GM18909 (cell line): Measurements from ENCODE around the gene CLDN6.
A peak's percentile ranks its signal among the peaks of the same experiment; 100 is the strongest.

Experiments used
- ATAC-seq: cut with Tn5 transposase; IDR thresholded peaks from one replicate; pipeline ENCODE4 v1.9.1; 2021; ENCODE audit warnings: mild to moderate bottlenecking; ENCODE audit not compliant: unreplicated experiment, poor library complexity

The CLDN6 gene

GRCh38 chr16:2992383-2993081, 25.5 kb downstream of the CLDN6 start:
- ATAC-seq, result no peak

GRCh38 chr16:2991566-2992261, 26.3 kb downstream of the CLDN6 start:
- no peak for ATAC-seq

GRCh38 chr16:2990891-2991290, 27.1 kb downstream of the CLDN6 start:
- ATAC-seq, result no peak

GRCh38 chr16:2988590-2989099, 29.3 kb downstream of the CLDN6 start:
- no peak for ATAC-seq

GRCh38 chr16:2987833-2988232, 30.1 kb downstream of the CLDN6 start:
- ATAC-seq, result no peak

- no peak for ATAC-seq
Measured at GRCh38 chr16:2987286-2987685, 30.7 kb downstream of the CLDN6 start.

GRCh38 chr16:2986623-2987188, 31.3 kb downstream of the CLDN6 start:
- no peak for ATAC-seq

GRCh38 chr16:2985893-2986355, 32.1 kb downstream of the CLDN6 start:
- no peak for ATAC-seq

- ATAC-seq, result no peak
Measured at GRCh38 chr16:2985462-2985861, 32.5 kb downstream of the CLDN6 start.

- no peak for ATAC-seq
Measured at GRCh38 chr16:2983706-2984136, 34.3 kb downstream of the CLDN6 start.

GRCh38 chr16:2982402-2982801, 35.6 kb downstream of the CLDN6 start:
- no peak for ATAC-seq

- no peak for ATAC-seq
Measured at GRCh38 chr16:2981899-2982250, 36.1 kb downstream of the CLDN6 start.

- ATAC-seq, result no peak
Measured at GRCh38 chr16:2981177-2981898, 36.6 kb downstream of the CLDN6 start.

GRCh38 chr16:2980227-2981176, 37.5 kb downstream of the CLDN6 start, which contains the start of gene PKMYT1:
TSS of gene PKMYT1 (minus strand) at chr16:2980446. CDS start at chr16:2979657, 789 bp downstream.
- peak; percentile 69 for ATAC-seq

GRCh38 chr16:2979669-2980226, 38.2 kb downstream of the CLDN6 start:
- peak; percentile 12 for ATAC-seq

- no peak for ATAC-seq
Measured at GRCh38 chr16:2977440-2977839, 40.5 kb downstream of the CLDN6 start.

GRCh38 chr16:2976673-2977072, 41.3 kb downstream of the CLDN6 start:
- ATAC-seq, result no peak

GRCh38 chr16:2976201-2976600, 41.8 kb downstream of the CLDN6 start:
- ATAC-seq, result no peak

GRCh38 chr16:2975161-2975795, 42.7 kb downstream of the CLDN6 start:
- no peak for ATAC-seq
